H1 (cell line): Measurements from ENCODE around the gene VN1R5. TPM values are rescaled to one million over a fixed set of nuclear protein-coding genes. Genes with fewer than 3 reads are reported as not detected.

ENCODE experiments used
- CTCF ChIA-PET: fragments of 300-600 bp; sonication (Branson Sonifier 250); formaldehyde crosslinking; loops from one replicate; lab custom pipeline; 2021; ENCODE audit not compliant: partially characterized antibody; lab: Charles Lee
- POLR2A ChIA-PET: fragments of 300-600 bp; sonication (Branson Sonifier 250); formaldehyde crosslinking; loops from one replicate; lab custom pipeline; 2021; ENCODE audit warnings: inconsistent platforms; ENCODE audit not compliant: partially characterized antibody; lab: Charles Lee
- DNase-seq, 2 experiments: peaks; one replicate each; pipeline versions ENCODE4 v3.0.0 to v3.0.0-alpha.2; 2010 to 2022; ENCODE audit warnings: low spot score in 2 of 2, low read depth in 1 of 2, mixed read lengths in 1 of 2
- FAIRE-seq: peaks from 2 replicates; lab custom pipeline; 2011; peaks lifted over from hg19 to GRCh38; lab: Jason Lieb, UNC
- H2AFZ ChIP-seq: 2 replicates; pipeline ENCODE4 v1.8.1; 2012; ENCODE audit warnings: low read length, inconsistent platforms
- H2AK5ac ChIP-seq: 2 replicates; pipeline ENCODE4 v1.6.1; 2013; ENCODE audit warnings: low read depth, low read length
- H2BK120ac ChIP-seq: replicated peaks from 2 replicates; pipeline ENCODE3; 2013; ENCODE audit warnings: low read depth, low read length, inconsistent platforms
- H2BK12ac ChIP-seq: 2 replicates; pipeline ENCODE4 v1.6.1; 2013; ENCODE audit warnings: low read depth, low read length
- H2BK15ac ChIP-seq: 2 replicates; pipeline ENCODE4 v1.6.1; 2013; ENCODE audit warnings: low read length
- H2BK20ac ChIP-seq: 2 replicates; pipeline ENCODE4 v1.6.1; 2013; ENCODE audit warnings: low read length
- H2BK5ac ChIP-seq: 2 replicates; pipeline ENCODE4 v1.6.1; 2013; ENCODE audit warnings: low read depth, low read length
- H3K14ac ChIP-seq: 2 replicates; pipeline ENCODE4 v1.6.1; 2013; ENCODE audit warnings: inconsistent platforms; ENCODE audit not compliant: insufficient read length
- H3K18ac ChIP-seq: 2 replicates; pipeline ENCODE4 v1.6.1; 2013; ENCODE audit warnings: low read length; ENCODE audit errors: extremely low read depth
- H3K23ac ChIP-seq: 2 replicates; pipeline ENCODE4 v1.6.1; 2013; ENCODE audit warnings: inconsistent platforms; ENCODE audit not compliant: insufficient read length
- H3K23me2 ChIP-seq: 2 replicates; pipeline ENCODE4 v1.6.1; 2013; ENCODE audit warnings: low read depth, low read length
- H3K27ac ChIP-seq: 2 replicates; pipeline ENCODE4 v1.6.1; 2011; ENCODE audit warnings: low read depth, low read length, inconsistent platforms
- H3K27me3 ChIP-seq, 4 experiments: replicated peaks in 1 of 4; 1 replicate in 1 of 4; 2 replicates in 3 of 4; pipeline versions ENCODE4 v1.6.1 to v1.8.1; 2011 to 2013; ENCODE audit warnings: low read length in 3 of 4, mild to moderate bottlenecking in 3 of 4, inconsistent platforms in 2 of 4, mixed read lengths in 2 of 4, moderate library complexity in 1 of 4; ENCODE audit not compliant: control insufficient read depth in 3 of 4, insufficient read depth in 3 of 4; ENCODE audit errors: extremely low read depth in 1 of 4
- H3K36me3 ChIP-seq, 4 experiments: 2 replicates each; pipeline versions ENCODE4 v1.6.1 to v1.8.1; 2011 to 2013; ENCODE audit warnings: mild to moderate bottlenecking in 4 of 4, low read length in 3 of 4, moderate library complexity in 2 of 4, control low read depth in 1 of 4, inconsistent platforms in 1 of 4; ENCODE audit not compliant: insufficient read depth in 4 of 4, control insufficient read depth in 2 of 4
- H3K4ac ChIP-seq: replicated peaks from 2 replicates; pipeline ENCODE3; 2013; ENCODE audit warnings: low read length, low read depth, mixed read lengths, inconsistent platforms; ENCODE audit not compliant: insufficient read length
- H3K4me1 ChIP-seq, 4 experiments: replicated peaks in 1 of 4; 1 replicate in 1 of 4; 2 replicates in 3 of 4; pipeline versions ENCODE4 v1.6.1 to v1.8.1; 2011 to 2013; ENCODE audit warnings: low read length in 3 of 4, inconsistent platforms in 2 of 4, mixed read lengths in 1 of 4; ENCODE audit not compliant: insufficient read depth in 4 of 4, control insufficient read depth in 3 of 4
- H3K4me2 ChIP-seq, 2 experiments: 2 replicates each; pipeline versions ENCODE4 v1.6.1 to v1.8.1; 2011 to 2013; ENCODE audit warnings: low read depth in 2 of 2, low read length in 2 of 2, control low read depth in 1 of 2, inconsistent platforms in 1 of 2, mild to moderate bottlenecking in 1 of 2; ENCODE audit not compliant: insufficient read depth in 1 of 2
- H3K4me3 ChIP-seq, 4 experiments: fragments of 200-600, 300-600 bp in 1 of 4; sonication (generic), shearing (Covaris generic), sonication (Bioruptor Twin) in 1 of 4; 2 replicates each; pipeline versions ENCODE4 v1.5.1 to v1.8.1; 2011 to 2016; ENCODE audit warnings: low read length in 4 of 4, low read depth in 3 of 4, control low read depth in 2 of 4, inconsistent platforms in 2 of 4, mild to moderate bottlenecking in 2 of 4, mixed read lengths in 1 of 4, moderate library complexity in 1 of 4; ENCODE audit not compliant: insufficient read depth in 2 of 4; ENCODE audit errors: extremely low read depth in 1 of 4
- H3K56ac ChIP-seq: replicated peaks from 2 replicates; pipeline ENCODE3; 2013; ENCODE audit warnings: low read depth, mild to moderate bottlenecking, mixed read lengths, low read length, inconsistent platforms; ENCODE audit not compliant: insufficient read length
- H3K79me1 ChIP-seq: 2 replicates; pipeline ENCODE4 v1.6.1; 2013; ENCODE audit warnings: low read depth, low read length, control low read depth
- H3K79me2 ChIP-seq, 2 experiments: 2 replicates each; pipeline versions ENCODE4 v1.6.1 to v1.8.1; 2012 to 2013; ENCODE audit warnings: low read length in 2 of 2, mild to moderate bottlenecking in 2 of 2, inconsistent platforms in 1 of 2; ENCODE audit not compliant: insufficient read depth in 2 of 2, control insufficient read depth in 1 of 2
- H3K9ac ChIP-seq, 4 experiments: replicated peaks in 1 of 4; 1 replicate in 1 of 4; 2 replicates in 3 of 4; pipeline versions ENCODE4 v1.6.1 to v1.8.1; 2011 to 2013; ENCODE audit warnings: low read depth in 3 of 4, low read length in 3 of 4, control low read depth in 2 of 4, mild to moderate bottlenecking in 2 of 4, moderate library complexity in 2 of 4, inconsistent platforms in 1 of 4; ENCODE audit errors: extremely low read depth in 1 of 4
- H3K9me3 ChIP-seq, 2 experiments: 2 replicates each; pipeline versions ENCODE4 v1.6.1 to v1.8.1; 2012 to 2013; ENCODE audit warnings: mild to moderate bottlenecking in 2 of 2, moderate library complexity in 2 of 2, control low read depth in 1 of 2, inconsistent platforms in 1 of 2, low read depth in 1 of 2, low read length in 1 of 2, mixed read lengths in 1 of 2; ENCODE audit not compliant: insufficient read depth in 2 of 2
- H4K20me1 ChIP-seq, 2 experiments: replicated peaks in 1 of 2; 2 replicates each; pipeline versions ENCODE3 to v1.8.1; 2011 to 2013; ENCODE audit warnings: inconsistent platforms in 2 of 2, low read length in 2 of 2, mild to moderate bottlenecking in 1 of 2; ENCODE audit not compliant: insufficient read depth in 2 of 2, control insufficient read depth in 1 of 2
- H4K5ac ChIP-seq: 2 replicates; pipeline ENCODE4 v1.6.1; 2013; ENCODE audit warnings: low read length, low read depth, mixed read lengths, inconsistent platforms; ENCODE audit not compliant: insufficient read length
- H4K8ac ChIP-seq: 2 replicates; pipeline ENCODE4 v1.8.0; 2013; ENCODE audit warnings: mild to moderate bottlenecking, moderate library complexity, low read length, inconsistent platforms; ENCODE audit not compliant: insufficient read depth; ENCODE audit errors: extremely low read depth
- H4K91ac ChIP-seq: replicated peaks from 2 replicates; pipeline ENCODE3; 2013; ENCODE audit warnings: low read length, mixed read lengths, inconsistent platforms; ENCODE audit not compliant: insufficient read length
- SRF ChIP-seq: IDR thresholded peaks from 2 replicates; pipeline ENCODE4 v1.6.1; 2011; ENCODE audit warnings: mild to moderate bottlenecking, low read depth, low read length, moderate library complexity
- WGBS, 2 experiments: shearing (Covaris generic) in 1 of 2; methylation state at CpG; one replicate each; pipeline versions ENCODE4 v1.1.6 to v1.1.7; 2013 to 2015; ENCODE audit warnings: low lambda C conversion rate in 2 of 2, mixed read lengths in 2 of 2, inconsistent platforms in 1 of 2, low coverage in 1 of 2, missing lambda C conversion rate in 1 of 2; ENCODE audit not compliant: insufficient replicate concordance in 2 of 2, insufficient coverage in 1 of 2, insufficient read length in 1 of 2; ENCODE audit errors: extremely low coverage in 1 of 2, missing lambda C conversion rate in 1 of 2; 5-methylcytosine and 5-hydroxymethylcytosine counted together
- polyA plus RNA-seq, 7 experiments: library from polyadenylated mRNA; depleted of rRNA in 3 of 7; stranded (reverse) in 5 of 7; unstranded in 2 of 7; fragments of >200 nt in 5 of 7; fragments of 200-250 nt in 2 of 7; gene quantifications; 1 replicate in 5 of 7; 2 replicates in 1 of 7; 4 replicates in 1 of 7; pipeline versions ENCODE4 v1.2.1 to v1.2.3, GENCODE V29; 2011 to 2013; ENCODE audit warnings: missing spikeins in 2 of 7, mixed read lengths in 2 of 7
- total RNA-seq: library from RNA; stranded (reverse); fragmentation: NEBNext Ultra II Directional; extraction: Animal tissue kit (Norgen Biotek cat#: 25700); gene quantifications from 2 replicates; pipeline ENCODE4 v1.2.1, GENCODE V29; 2021

Gene VN1R5
- total and polyA plus RNA-seq, 2 of the 8 experiments (the other 6 are each of a cell fraction or from before 2014, with no cell fraction given), result not detected

DNA sequence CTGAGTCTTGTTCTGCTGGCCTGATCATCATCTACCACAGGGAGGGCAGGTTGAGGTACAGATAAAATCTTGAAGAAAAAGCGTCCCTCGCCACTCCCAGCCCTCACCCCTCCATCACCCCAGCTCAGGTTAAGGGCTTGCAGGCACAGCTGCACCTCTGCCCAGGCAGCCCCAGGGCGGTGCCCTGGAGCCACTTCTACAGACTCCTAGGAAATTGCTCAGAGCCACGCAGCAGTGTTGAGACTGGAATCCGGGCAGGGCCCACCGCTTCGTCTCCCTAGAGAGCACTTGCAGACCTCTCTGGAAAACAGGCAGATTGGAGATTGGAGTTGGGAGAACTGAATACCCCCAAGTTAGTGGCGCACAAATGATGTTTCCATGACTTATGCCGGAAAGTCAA, 35.3 kb downstream of the VN1R5 start:
- Histone ChIP-seq H3K4ac (no peak overlapping the region), H4K8ac (no peak overlapping the region), H2BK5ac (peak overlapping the region; percentile 35; the same call in 1 of the 2 replicates), H3K27me3 (no peaks in the 10 kb centered on the region), H3K36me3 (no peaks in the 10 kb centered on the region), H2BK120ac (no peak overlapping the region), H3K79me2 (no peaks in the 10 kb centered on the region), H4K91ac (no peak overlapping the region), H3K23ac (no peak overlapping the region), H3K79me1 (peaks cover 2% of the 10 kb centered on the region; the same call in 1 of the 2 replicates), H2AFZ (no peak overlapping the region), H3K18ac (no peak overlapping the region; the same call in 1 of the 2 replicates), H2BK12ac (0 out of 2 replicates have a peak overlapping the region, but pooled peaks have one; percentile 87), H3K4me1 (peaks cover 18 to 33% (median 26%) of the 10 kb centered on the region in 4 experiments), H4K5ac (no peak overlapping the region), H2BK20ac (no peak overlapping the region), H3K23me2 (peaks cover 2% of the 10 kb centered on the region; the same call in 1 of the 2 replicates), H3K9me3 (no peaks in the 10 kb centered on the region; a peak in 1 of 4 replicates), H3K9ac (no peak overlapping the region), H3K14ac (no peak overlapping the region), H3K56ac (no peak overlapping the region), H3K4me2 (no peak overlapping the region), H3K27ac (no peak overlapping the region), H2AK5ac (no peak overlapping the region), H4K20me1 (no peaks in the 10 kb centered on the region), H3K4me3 (no peak overlapping the region), H2BK15ac (no peak overlapping the region)
- ChIA-PET POLR2A (no interaction called here), CTCF (interaction anchor here (1.4 kb wide), 1 partner anchor 9 kb away, joined by 3 read pairs; no protein-coding TSS in a partner anchor)
- FAIRE-seq (no peak), DNase-seq (no peak)
- WGBS, 2 experiments, result 97% methylated on average over 9 of the region's 9 CpGs; no CpG with 5 or more reads in 1 of the 2 experiments
- TF ChIP-seq SRF, result no peak
